Uterus (tissue), 2 donors: ENCODE measurements around the gene PDE4B.
"Not testable (repeated sequence)": the region's sequence is repeated elsewhere in the genome, so short reads cannot be mapped to it uniquely, and the experiment has no call there.

Experiments used
- CTCF ChIP-seq, 4 experiments: fragments of 200-600 bp in 2 of 4; fragments of 450-650 bp in 2 of 4; sonication (generic) in 2 of 4; IDR thresholded peaks; one replicate each; pipeline ENCODE4 v1.5.1; 2016 to 2019; ENCODE audit warnings: antibody characterized with exemption in 4 of 4, mild to moderate bottlenecking in 2 of 4, moderate library complexity in 1 of 4
- POLR2A ChIP-seq, 2 donors: fragments of 450-650 bp; IDR thresholded peaks; one replicate each; pipeline ENCODE4 v1.6.1; 2016; ENCODE audit warnings: antibody characterized with exemption in 2 of 2, mild to moderate bottlenecking in 1 of 2, moderate library complexity in 1 of 2

GRCh38 chr1:66100959-66101358 is 308.3 kb downstream of the PDE4B start:
- TF ChIP-seq CTCF, POLR2A (IDR thresholded peaks at IDR 0.05): not testable (repeated sequence)
